K562 (cell line): ENCODE measurements around the gene STARD8. TPM values are rescaled to one million over a fixed set of nuclear protein-coding genes. Genes with fewer than 3 reads are reported as not detected.

Experiments
- ATAC-seq: fragments of 200-7000 bp; cut with Tn5 transposase; 3 replicates; pipeline ENCODE4 v1.9.1; 2020; ENCODE audit warnings: moderate library complexity
- BruUV-seq: library from RNA; stranded (reverse); fragments of 400-500 nt; replicated peaks from 2 replicates; lab custom pipeline; 2021; lab: Mats Ljungman, UMichigan
- CTCF ChIA-PET: fragments of 300-600 bp; formaldehyde crosslinking; extraction: SDS; loops from one replicate; lab custom pipeline; 2021; ENCODE audit warnings: low intra/inter-chr PET ratio; lab: Yijun Ruan, JAX
- POLR2A ChIA-PET: fragments of 300-600, 350-650 bp; sonication (Branson Sonifier 250); formaldehyde crosslinking; extraction: SDS; loops from one replicate; lab custom pipeline; 2021; ENCODE audit warnings: antibody characterized with exemption, inconsistent platforms; lab: Yijun Ruan, JAX
- DNase-seq, 4 experiments: peaks; one replicate each; pipeline versions ENCODE4 v3.0.0 to v3.0.0-alpha.2; 2011 to 2018; ENCODE audit warnings: low spot score in 3 of 4, mixed read lengths in 3 of 4; ENCODE audit errors: extremely low read depth in 1 of 4
- FAIRE-seq: peaks from 2 replicates; lab custom pipeline; 2011; peaks lifted over from hg19 to GRCh38; lab: Jason Lieb, UNC
- H2AFZ ChIP-seq: 2 replicates; pipeline ENCODE4 v1.6.0; 2011; ENCODE audit warnings: low read depth, low read length, control low read depth, inconsistent platforms
- H3K27ac ChIP-seq: fragments of 200-600 bp; 3 replicates; pipeline ENCODE4 v1.8.0; 2011; ENCODE audit warnings: low read depth, mild to moderate bottlenecking, control low read depth, inconsistent platforms, low read length, moderate library complexity, mixed read lengths; ENCODE audit errors: extremely low read depth
- H3K27me3 ChIP-seq, 2 experiments: fragments of 300-600 bp in 1 of 2; 2 replicates in 1 of 2; 3 replicates in 1 of 2; pipeline versions ENCODE4 v1.6.0 to v1.8.0; 2011; ENCODE audit warnings: inconsistent platforms in 2 of 2, low read length in 2 of 2, mild to moderate bottlenecking in 1 of 2, mixed read lengths in 1 of 2, moderate library complexity in 1 of 2; ENCODE audit not compliant: control insufficient read depth in 2 of 2, insufficient read depth in 2 of 2
- H3K36me3 ChIP-seq: fragments of 300-600 bp; 3 replicates; pipeline ENCODE4 v1.8.0; 2011; ENCODE audit warnings: mild to moderate bottlenecking, low read length, inconsistent platforms; ENCODE audit not compliant: control insufficient read depth, insufficient read depth
- H3K4me1 ChIP-seq, 2 experiments: fragments of 200-600 bp in 1 of 2; replicated peaks in 1 of 2; 2 replicates in 1 of 2; 3 replicates in 1 of 2; pipeline versions ENCODE4 v1.5.1 to v1.8.0; 2011; ENCODE audit warnings: inconsistent platforms in 2 of 2, low read length in 2 of 2, mild to moderate bottlenecking in 1 of 2, mixed read lengths in 1 of 2, moderate library complexity in 1 of 2; ENCODE audit not compliant: control insufficient read depth in 2 of 2, insufficient read depth in 2 of 2
- H3K4me2 ChIP-seq: 2 replicates; pipeline ENCODE4 v1.6.1; 2011; ENCODE audit warnings: low read length, control low read depth, inconsistent platforms, mixed read lengths; ENCODE audit not compliant: insufficient read depth
- H3K4me3 ChIP-seq: fragments of 200-600 bp; sonication (generic), shearing (Covaris generic); 2 replicates; pipeline ENCODE4 v1.5.1; 2016; ENCODE audit warnings: control low read depth, inconsistent platforms
- H3K79me2 ChIP-seq: fragments of 200-600 bp; 3 replicates; pipeline ENCODE4 v1.8.0; 2011; ENCODE audit warnings: low read length, inconsistent platforms; ENCODE audit not compliant: control insufficient read depth, insufficient read depth
- H3K9ac ChIP-seq, 2 experiments: 2 replicates each; pipeline versions ENCODE4 v1.6.0 to v1.6.1; 2011; ENCODE audit warnings: low read depth in 2 of 2, low read length in 2 of 2, control low read depth in 1 of 2, inconsistent platforms in 1 of 2, mild to moderate bottlenecking in 1 of 2, mixed read lengths in 1 of 2; ENCODE audit not compliant: insufficient read depth in 1 of 2
- H3K9me1 ChIP-seq: one replicate; pipeline ENCODE4 v1.6.0; 2011; ENCODE audit warnings: inconsistent platforms, mild to moderate bottlenecking, low read length, moderate library complexity; ENCODE audit not compliant: control insufficient read depth, insufficient read depth
- H3K9me3 ChIP-seq: replicated peaks from 2 replicates; pipeline ENCODE4 v1.5.1; 2011; ENCODE audit warnings: low read depth, low read length, inconsistent platforms; ENCODE audit not compliant: control insufficient read depth, insufficient read depth
- H4K20me1 ChIP-seq: replicated peaks from 2 replicates; pipeline ENCODE4 v1.6.1; 2011; ENCODE audit warnings: low read length, inconsistent platforms, mixed read lengths; ENCODE audit not compliant: control insufficient read depth, insufficient read depth
- FOXK1 ChIP-seq: sonication (generic); formaldehyde crosslinking; IDR thresholded peaks from 2 replicates; pipeline ENCODE4 v1.8.0; 2022; ENCODE audit warnings: missing genetic modification reagents, mild to moderate bottlenecking, borderline replicate concordance
- IRF9 ChIP-seq: fragments of 450-650 bp; IDR thresholded peaks from 2 replicates; pipeline ENCODE4 v1.6.1; 2016; ENCODE audit warnings: missing biosample characterization, missing genetic modification characterization
- SMAD2 ChIP-seq: fragments of 150-350 bp; IDR thresholded peaks from 2 replicates; pipeline ENCODE4 v1.6.1; 2014; ENCODE audit warnings: low read depth, mild to moderate bottlenecking, low read length
- ZNF3 ChIP-seq: fragments of 250-450 bp; sonication (Bioruptor Pico); IDR thresholded peaks from 2 replicates; pipeline ENCODE4 v1.5.0; 2021; ENCODE audit warnings: mild to moderate bottlenecking, moderate library complexity
- ZNF407 ChIP-seq: fragments of 450-650 bp; IDR thresholded peaks from 2 replicates; pipeline ENCODE4 v1.6.1; 2016; ENCODE audit warnings: low read depth
- WGBS: fragments of 100-300 bp; shearing (Covaris generic); methylation state at CpG from one replicate; pipeline ENCODE4 v1.1.6; 2016; ENCODE audit warnings: low coverage, mixed read lengths; ENCODE audit not compliant: insufficient coverage; ENCODE audit errors: missing lambda C conversion rate; 5-methylcytosine and 5-hydroxymethylcytosine counted together
- in situ Hi-C: fragments of 300-500 bp; cut with MboI; formaldehyde crosslinking; loops from 4 replicates; pipeline ENCODE4 v1.15.0; 2018; ENCODE audit warnings: inconsistent platforms, mixed read lengths
- intact Hi-C: fragments of 100-400 bp; cut with micrococcal nuclease; formaldehyde crosslinking; loops from 2 replicates; pipeline ENCODE4 v1.14.2; 2022
- polyA plus RNA-seq, 8 experiments: library from polyadenylated mRNA; depleted of rRNA in 4 of 8; stranded (reverse) in 5 of 8; unstranded in 3 of 8; fragments of >200 nt; fragmentation: Nextera tagmentation in 2 of 8; fragmentation: Illumina TruSeq in 1 of 8; extraction: Ambion mirVana in 2 of 8; extraction: Trizol in 1 of 8; gene quantifications; 2 replicates each; pipeline versions ENCODE4 v1.2.1 to v1.2.3, GENCODE V29; 2011 to 2014; ENCODE audit warnings: inconsistent platforms in 1 of 8, missing spikeins in 1 of 8
- total RNA-seq, 7 experiments: library from RNA; depleted of rRNA in 6 of 7; stranded (reverse); fragments of >200 nt in 6 of 7; fragmentation: Illumina TruSeq in 2 of 7; extraction: Trizol in 2 of 7; gene quantifications; 2 replicates each; pipeline versions ENCODE4 v1.2.1 to v1.2.3, GENCODE V29; 2011 to 2021; ENCODE audit warnings: low replicate concordance in 1 of 7

STARD8 gene
- total and polyA plus RNA-seq, 9 of the 15 experiments (the other 6 are each of a cell fraction or from before 2014, with no cell fraction given) = 1.6 to 35.0 (median 15.9) TPM

GRCh38 chrX:68672581-68673318 is 25.3 kb downstream of the STARD8 start:
- in situ Hi-C loops = no loop called here
- Histone ChIP-seq H3K4me1 (peaks cover 0 to 2% of the 10 kb centered on the region in 2 experiments; a peak in 2 of 5 replicates), H3K36me3 (no peaks in the 10 kb centered on the region), H3K27me3 (no peaks in the 10 kb centered on the region), H3K27ac (no peak overlapping the region), H3K4me2 (no peak overlapping the region), H3K79me2 (no peaks in the 10 kb centered on the region), H3K9me3 (no peaks in the 10 kb centered on the region), H3K9me1 (no peaks in the 10 kb centered on the region), H2AFZ (no peak overlapping the region), H3K4me3 (no peak overlapping the region), H4K20me1 (no peaks in the 10 kb centered on the region), H3K9ac (peak overlapping the region in 1 of 2 experiments; percentile 9; a peak in 1 of 4 replicates)
- TF ChIP-seq IRF9 = no peak
- no peak for TF ChIP-seq ZNF407
- TF ChIP-seq ZNF3 (CRISPR knock-in tag) = no peak
- TF ChIP-seq SMAD2 = no peak
- no peak for TF ChIP-seq FOXK1 (CRISPR knock-in tag)
- 29% methylated on average over 3 of the region's 3 CpGs for WGBS
- intact Hi-C loops = no loop called here
- DNase-seq (no peak), FAIRE-seq (no peak), ATAC-seq (0 out of 3 replicates have a peak, but pooled peaks have one; percentile 23)
- CTCF ChIA-PET = no interaction called here
- BruUV-seq = no TSS peak
- POLR2A ChIA-PET = interaction anchor here (0.8 kb wide), 1 partner anchor 15 kb away, joined by 3 read pairs; no protein-coding TSS in a partner anchor
